Measurements from ENCODE around the gene RETREG2.

DNA sequence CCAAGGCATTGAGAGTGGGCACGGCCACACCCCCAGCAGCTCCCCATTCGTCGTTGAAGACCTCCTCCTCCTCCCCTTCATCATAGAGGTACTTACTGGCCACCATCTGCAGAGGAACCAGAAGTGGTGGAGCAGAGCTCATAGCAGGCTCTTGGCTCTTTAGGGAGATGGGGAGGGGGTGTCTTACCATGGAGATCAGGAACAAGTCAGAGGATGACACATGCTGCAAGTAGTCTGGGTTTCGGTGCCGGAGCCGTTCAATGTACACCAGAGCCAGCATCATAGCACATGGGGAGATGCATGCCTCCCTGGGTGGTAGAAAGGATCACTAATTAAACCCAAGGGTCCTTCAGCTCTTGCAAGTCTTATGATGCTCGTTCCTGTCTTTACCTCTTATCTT lies 3.3 kb upstream of the RETREG2 start:
- no peak for TF ChIP-seq SMC3 (IDR thresholded peaks at IDR 0.05; ENCODE audit: low read depth, low read length)
- TF ChIP-seq, protein P1, sequence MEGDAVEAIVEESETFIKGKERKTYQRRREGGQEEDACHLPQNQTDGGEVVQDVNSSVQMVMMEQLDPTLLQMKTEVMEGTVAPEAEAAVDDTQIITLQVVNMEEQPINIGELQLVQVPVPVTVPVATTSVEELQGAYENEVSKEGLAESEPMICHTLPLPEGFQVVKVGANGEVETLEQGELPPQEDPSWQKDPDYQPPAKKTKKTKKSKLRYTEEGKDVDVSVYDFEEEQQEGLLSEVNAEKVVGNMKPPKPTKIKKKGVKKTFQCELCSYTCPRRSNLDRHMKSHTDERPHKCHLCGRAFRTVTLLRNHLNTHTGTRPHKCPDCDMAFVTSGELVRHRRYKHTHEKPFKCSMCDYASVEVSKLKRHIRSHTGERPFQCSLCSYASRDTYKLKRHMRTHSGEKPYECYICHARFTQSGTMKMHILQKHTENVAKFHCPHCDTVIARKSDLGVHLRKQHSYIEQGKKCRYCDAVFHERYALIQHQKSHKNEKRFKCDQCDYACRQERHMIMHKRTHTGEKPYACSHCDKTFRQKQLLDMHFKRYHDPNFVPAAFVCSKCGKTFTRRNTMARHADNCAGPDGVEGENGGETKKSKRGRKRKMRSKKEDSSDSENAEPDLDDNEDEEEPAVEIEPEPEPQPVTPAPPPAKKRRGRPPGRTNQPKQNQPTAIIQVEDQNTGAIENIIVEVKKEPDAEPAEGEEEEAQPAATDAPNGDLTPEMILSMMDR (conservative IDR thresholded peaks at IDR 0.05; ENCODE audit: low read depth, low read length): no peak

Measured in IMR-90 (cell line).